ENCODE results near the gene UBE2Q2. TPM values are rescaled to one million over a fixed set of nuclear protein-coding genes. Genes with fewer than 3 reads are reported as not detected.

Gene UBE2Q2
- total and polyA plus RNA-seq, 4 donors: 38.2 to 86.4 (median 41.0) TPM

- intact Hi-C loops (cut with DNase I): no loop called here
- Histone ChIP-seq H3K9me3 (ENCODE audit: control insufficient read depth, low read length) (no peaks in the 10 kb centered on the region), H3K27ac (ENCODE audit: low read depth in 1 of 2, low read length in 2 of 2) (no peak overlapping the region), H3K27me3 (ENCODE audit: control insufficient read depth in 1 of 2, insufficient read depth in 2 of 2, low read length in 1 of 2) (no peaks in the 10 kb centered on the region), H3K4me3 (ENCODE audit: low read length in 2 of 2) (no peak overlapping the region), H3K36me3 (ENCODE audit: control insufficient read depth in 1 of 2, insufficient read depth in 2 of 2, low read length in 1 of 2) (no peaks in the 10 kb centered on the region), H3K4me1 (ENCODE audit: control insufficient read depth in 1 of 2, insufficient read depth in 2 of 2, low read length in 2 of 2) (no peaks in the 10 kb centered on the region)
- DNase-seq (no peak), ATAC-seq (ENCODE audit: low FRiP score) (no peak)
- WGBS, 2 donors: 95 to 96% methylated on average over 2 of the region's 2 CpGs
These were observed 9.2 kb upstream of the UBE2Q2 start for GRCh38 chr15:75834021-75834420.

DNA sequence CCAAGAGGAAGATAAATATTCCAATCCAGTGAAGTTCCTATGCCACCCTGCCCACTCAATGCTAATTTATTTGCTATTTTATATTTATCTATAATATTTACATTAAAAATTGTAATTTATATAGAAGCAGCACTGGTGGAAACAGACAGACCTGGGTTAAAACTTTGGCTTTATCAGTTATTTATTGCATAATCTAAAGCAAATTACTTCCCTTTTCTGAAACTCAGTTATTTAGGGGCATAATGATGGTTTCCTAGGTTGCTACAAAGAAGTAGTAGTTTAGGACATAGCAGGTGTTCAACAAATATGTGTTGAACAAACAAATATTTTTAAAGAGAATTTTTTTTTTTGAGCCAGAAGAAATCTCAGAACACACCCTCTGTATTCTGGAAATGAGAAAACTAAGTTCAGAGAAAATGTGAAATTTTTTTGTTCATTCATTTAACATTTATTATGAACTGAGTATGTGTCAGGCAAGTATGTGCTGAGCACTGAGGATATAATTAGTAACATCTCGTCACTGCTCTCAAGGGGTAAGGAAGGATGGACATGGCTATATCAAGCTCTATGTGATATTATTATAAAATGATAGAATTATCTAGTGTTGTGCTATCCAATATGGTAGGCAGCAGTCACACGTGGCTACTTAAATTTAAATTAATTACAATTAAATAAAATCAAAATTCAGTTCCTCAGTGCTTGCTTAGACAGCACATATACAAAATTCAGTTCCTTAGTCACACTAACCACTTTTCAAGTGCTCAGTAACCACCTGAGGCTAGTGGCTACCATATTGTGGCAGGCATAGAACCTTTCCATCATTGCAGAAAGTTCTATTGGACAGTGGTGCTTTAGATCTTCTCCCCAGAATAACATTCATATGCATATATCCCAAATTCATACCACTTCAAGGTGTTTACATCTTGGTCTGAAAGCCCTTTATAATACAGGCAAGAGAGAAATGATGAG, 7.0 kb upstream of the UBE2Q2 start:
- no peak for DNase-seq
- WGBS, 2 donors: 49 to 50% methylated on average over 2 of the region's 2 CpGs
- Histone ChIP-seq H3K36me3 (ENCODE audit: control insufficient read depth in 1 of 2, insufficient read depth in 2 of 2, low read length in 1 of 2) (no peaks in the 10 kb centered on the region), H3K27me3 (ENCODE audit: control insufficient read depth in 1 of 2, insufficient read depth in 2 of 2, low read length in 1 of 2) (no peaks in the 10 kb centered on the region), H3K4me3 (ENCODE audit: low read length in 2 of 2) (no peak overlapping the region), H3K27ac (ENCODE audit: low read depth in 1 of 2, low read length in 2 of 2) (no peak overlapping the region), H3K9me3 (ENCODE audit: control insufficient read depth, low read length) (no peaks in the 10 kb centered on the region), H3K4me1 (ENCODE audit: control insufficient read depth in 1 of 2, insufficient read depth in 2 of 2, low read length in 2 of 2) (no peaks in the 10 kb centered on the region)
- ATAC-seq (ENCODE audit: low FRiP score): no peak
- intact Hi-C loops (cut with DNase I): no loop called here

DNA sequence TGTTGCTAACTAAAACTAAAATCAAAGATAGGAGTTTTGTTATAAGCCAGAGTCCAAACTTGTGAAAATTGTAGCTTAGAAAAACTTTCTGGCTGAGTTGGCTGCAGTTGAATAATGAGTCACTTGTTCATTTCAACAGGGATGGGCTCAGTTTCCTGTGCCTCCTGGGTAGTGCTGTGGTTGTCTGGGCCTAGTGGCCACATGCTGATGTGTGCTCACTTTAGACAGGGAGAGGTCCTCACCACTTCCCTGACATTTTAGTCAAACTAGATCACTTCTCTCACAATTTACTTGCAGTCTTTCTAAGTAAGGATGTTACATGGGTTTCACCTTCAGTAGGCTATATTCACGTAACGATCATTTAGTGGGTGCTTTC, 6.3 kb upstream of the UBE2Q2 start:
- no peaks in the 10 kb centered on the region for H3K9me3 ChIP-seq (ENCODE audit: control insufficient read depth, low read length)
- H3K4me1 ChIP-seq (ENCODE audit: control insufficient read depth in 1 of 2, insufficient read depth in 2 of 2, low read length in 2 of 2): no peaks in the 10 kb centered on the region
- DNase-seq (peak in 1 of 2 donors; percentile 65), ATAC-seq (ENCODE audit: low FRiP score) (peak; percentile 40)
- 95 to 97% methylated on average over 2 of the region's 2 CpGs for WGBS, 2 donors
- H3K27ac ChIP-seq (ENCODE audit: low read depth in 1 of 2, low read length in 2 of 2): no peak overlapping the region
- H3K36me3 ChIP-seq (ENCODE audit: control insufficient read depth in 1 of 2, insufficient read depth in 2 of 2, low read length in 1 of 2): no peaks in the 10 kb centered on the region
- H3K27me3 ChIP-seq (ENCODE audit: control insufficient read depth in 1 of 2, insufficient read depth in 2 of 2, low read length in 1 of 2): no peaks in the 10 kb centered on the region
- intact Hi-C loops (cut with DNase I): no loop called here
- H3K4me3 ChIP-seq (ENCODE audit: low read length in 2 of 2): no peak overlapping the region

DNA sequence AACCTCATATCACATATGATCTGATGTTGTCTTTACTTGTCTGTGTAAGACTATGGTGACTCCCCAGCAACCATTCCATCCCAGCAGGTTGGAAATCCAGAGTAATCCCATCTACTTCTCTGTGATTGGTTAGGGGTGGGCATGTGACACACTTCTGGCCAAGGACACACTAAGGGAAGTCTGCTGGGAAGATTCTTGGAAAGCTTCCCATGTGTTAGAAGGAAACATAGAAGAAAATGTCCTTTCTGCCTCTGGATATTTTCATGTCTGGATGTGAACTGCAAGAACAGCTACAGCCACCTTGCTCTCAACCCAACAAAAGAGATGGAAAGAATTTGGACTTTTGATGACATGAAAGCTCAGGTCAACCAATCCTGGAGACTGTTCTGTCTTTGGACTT, 2.6 kb upstream of the UBE2Q2 start:
- no peak overlapping the region for H3K4me3 ChIP-seq (ENCODE audit: low read length in 2 of 2)
- no peak overlapping the region for H3K27ac ChIP-seq (ENCODE audit: low read depth in 1 of 2, low read length in 2 of 2)
- no peak for DNase-seq
- H3K27me3 ChIP-seq (ENCODE audit: control insufficient read depth in 1 of 2, insufficient read depth in 2 of 2, low read length in 1 of 2): no peaks in the 10 kb centered on the region
- ATAC-seq (ENCODE audit: low FRiP score): no peak
- H3K9me3 ChIP-seq (ENCODE audit: control insufficient read depth, low read length): no peaks in the 10 kb centered on the region
- H3K4me1 ChIP-seq (ENCODE audit: control insufficient read depth in 1 of 2, insufficient read depth in 2 of 2, low read length in 2 of 2): peaks cover 0 to 4% of the 10 kb centered on the region in 2 donors
- H3K36me3 ChIP-seq (ENCODE audit: control insufficient read depth in 1 of 2, insufficient read depth in 2 of 2, low read length in 1 of 2): no peaks in the 10 kb centered on the region
- intact Hi-C loops (cut with DNase I): no loop called here

GRCh38 chr15:75841626-75842025, 1.6 kb upstream of the UBE2Q2 start:
- DNase-seq: no peak
- H3K27me3 ChIP-seq (ENCODE audit: control insufficient read depth in 1 of 2, insufficient read depth in 2 of 2, low read length in 1 of 2): no peaks in the 10 kb centered on the region
- no peaks in the 10 kb centered on the region for H3K36me3 ChIP-seq (ENCODE audit: control insufficient read depth in 1 of 2, insufficient read depth in 2 of 2, low read length in 1 of 2)
- no peak overlapping the region for H3K27ac ChIP-seq (ENCODE audit: low read depth in 1 of 2, low read length in 2 of 2)
- no peaks in the 10 kb centered on the region for H3K9me3 ChIP-seq (ENCODE audit: control insufficient read depth, low read length)
- H3K4me1 ChIP-seq (ENCODE audit: control insufficient read depth in 1 of 2, insufficient read depth in 2 of 2, low read length in 2 of 2): peaks cover 0 to 4% of the 10 kb centered on the region in 2 donors
- intact Hi-C loops (cut with DNase I): no loop called here
- no peak for ATAC-seq (ENCODE audit: low FRiP score)
- H3K4me3 ChIP-seq (ENCODE audit: low read length in 2 of 2): no peak overlapping the region

DNA sequence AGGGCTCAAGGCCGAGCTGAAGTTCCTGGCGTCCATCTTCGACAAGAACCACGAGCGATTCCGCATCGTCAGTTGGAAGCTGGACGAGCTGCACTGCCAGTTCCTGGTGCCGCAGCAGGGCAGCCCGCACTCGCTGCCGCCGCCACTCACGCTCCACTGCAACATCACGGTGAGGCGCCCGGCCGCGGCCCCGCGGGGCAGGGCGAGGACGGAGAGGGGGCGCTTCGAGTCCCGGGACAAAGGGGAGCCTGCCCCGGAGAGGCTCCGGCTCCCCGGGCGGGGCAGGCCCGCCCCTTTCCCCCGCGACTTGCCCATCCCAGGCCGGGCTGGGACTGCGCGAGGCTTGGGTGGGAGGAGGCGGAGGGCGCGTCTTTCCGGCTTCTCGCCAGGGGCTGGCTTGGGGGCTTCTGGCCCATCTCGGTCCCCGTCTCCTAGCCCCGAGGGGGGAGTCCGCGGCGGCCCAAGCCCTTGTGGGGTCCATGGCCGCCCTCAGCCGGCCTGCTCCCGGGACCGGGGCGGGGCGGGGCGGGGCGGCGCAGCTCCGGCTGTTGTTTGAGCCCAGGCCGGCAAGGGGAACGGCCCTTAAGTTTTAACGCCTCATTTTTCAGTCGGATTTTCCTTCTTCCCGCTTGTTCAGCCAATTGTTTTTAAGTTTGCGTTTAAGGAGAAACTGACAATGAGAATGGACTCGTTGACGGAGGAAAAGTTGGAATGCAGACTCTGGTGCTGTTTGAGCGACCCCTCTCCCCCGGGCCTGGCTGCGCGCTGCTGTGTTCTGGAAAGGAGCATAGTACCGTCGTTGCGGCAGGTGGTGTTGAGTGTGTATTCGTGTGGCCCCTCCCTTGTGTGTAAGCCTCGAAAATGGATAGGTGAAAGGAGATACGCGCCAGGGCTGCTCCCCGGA, 683 bp downstream of the UBE2Q2 start:
- peak overlapping the region; percentile 28 to 90 for H3K27ac ChIP-seq (ENCODE audit: low read depth in 1 of 2, low read length in 2 of 2)
- no peaks in the 10 kb centered on the region for H3K9me3 ChIP-seq (ENCODE audit: control insufficient read depth, low read length)
- WGBS, 2 donors: 0 to 1% methylated on average over 51 to 77 of the region's 77 CpGs
- no peaks in the 10 kb centered on the region for H3K27me3 ChIP-seq (ENCODE audit: control insufficient read depth in 1 of 2, insufficient read depth in 2 of 2, low read length in 1 of 2)
- DNase-seq (peak; percentile 73 to 88), ATAC-seq (ENCODE audit: low FRiP score) (peak; percentile 85)
- H3K4me3 ChIP-seq (ENCODE audit: low read length in 2 of 2): peak overlapping the region; percentile 27 to 90
- peaks cover 0 to 6% of the 10 kb centered on the region in 2 donors for H3K4me1 ChIP-seq (ENCODE audit: control insufficient read depth in 1 of 2, insufficient read depth in 2 of 2, low read length in 2 of 2)
- H3K36me3 ChIP-seq (ENCODE audit: control insufficient read depth in 1 of 2, insufficient read depth in 2 of 2, low read length in 1 of 2): no peaks in the 10 kb centered on the region
- intact Hi-C loops (cut with DNase I): no loop called here

GRCh38 chr15:75844629-75845335, 1.5 kb downstream of the UBE2Q2 start:
- no peaks in the 10 kb centered on the region for H3K9me3 ChIP-seq (ENCODE audit: control insufficient read depth, low read length)
- ATAC-seq (ENCODE audit: low FRiP score) (no peak), DNase-seq (no peak)
- no peaks in the 10 kb centered on the region for H3K27me3 ChIP-seq (ENCODE audit: control insufficient read depth in 1 of 2, insufficient read depth in 2 of 2, low read length in 1 of 2)
- peaks cover 0 to 8% of the 10 kb centered on the region in 2 donors for H3K4me1 ChIP-seq (ENCODE audit: control insufficient read depth in 1 of 2, insufficient read depth in 2 of 2, low read length in 2 of 2)
- H3K36me3 ChIP-seq (ENCODE audit: control insufficient read depth in 1 of 2, insufficient read depth in 2 of 2, low read length in 1 of 2): no peaks in the 10 kb centered on the region
- intact Hi-C loops (cut with DNase I): no loop called here
- H3K27ac ChIP-seq (ENCODE audit: low read depth in 1 of 2, low read length in 2 of 2): no peak overlapping the region
- peak overlapping the region; percentile 27 to 90 for H3K4me3 ChIP-seq (ENCODE audit: low read length in 2 of 2)
- 40 to 42% methylated on average over 13 of the region's 13 CpGs for WGBS, 2 donors

DNA sequence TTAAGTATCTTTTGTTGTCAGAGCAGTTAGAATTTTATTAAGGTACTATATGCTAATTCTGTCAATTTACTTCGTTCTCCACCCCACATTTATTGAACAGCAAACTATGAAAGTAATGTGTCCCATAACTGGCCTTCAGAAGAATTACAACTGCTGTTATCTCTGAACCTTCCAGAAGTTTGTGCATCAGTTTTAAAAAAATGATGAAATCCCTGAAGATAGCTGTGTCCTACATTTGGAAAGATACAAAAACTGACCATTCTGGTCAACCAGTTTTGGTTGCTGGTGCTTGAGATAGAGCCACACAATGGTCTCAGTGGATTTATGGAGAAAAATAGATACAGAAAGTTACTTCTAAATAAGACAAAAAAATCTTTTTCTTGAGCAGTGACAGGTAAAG, 5.9 kb downstream of the UBE2Q2 start:
- H3K27ac ChIP-seq (ENCODE audit: low read depth in 1 of 2, low read length in 2 of 2): no peak overlapping the region
- no peaks in the 10 kb centered on the region for H3K9me3 ChIP-seq (ENCODE audit: control insufficient read depth, low read length)
- DNase-seq: no peak
- ATAC-seq (ENCODE audit: low FRiP score): no peak
- no peak overlapping the region for H3K4me3 ChIP-seq (ENCODE audit: low read length in 2 of 2)
- intact Hi-C loops (cut with DNase I): no loop called here
- 90 to 93% methylated on average over 1 of the region's 1 CpG for WGBS, 2 donors
- peaks cover 0 to 8% of the 10 kb centered on the region in 2 donors for H3K4me1 ChIP-seq (ENCODE audit: control insufficient read depth in 1 of 2, insufficient read depth in 2 of 2, low read length in 2 of 2)
- H3K27me3 ChIP-seq (ENCODE audit: control insufficient read depth in 1 of 2, insufficient read depth in 2 of 2, low read length in 1 of 2): no peaks in the 10 kb centered on the region
- H3K36me3 ChIP-seq (ENCODE audit: control insufficient read depth in 1 of 2, insufficient read depth in 2 of 2, low read length in 1 of 2): no peaks in the 10 kb centered on the region

Measured in aorta (tissue), 5 donors.